BE2C (cell line): Measurements from ENCODE around the gene LAIR1.

Experiments used
- DNase-seq: peaks from one replicate; pipeline ENCODE4 v3.0.0-alpha.2; 2020
- H3K27me3 ChIP-seq: fragments of 250-450 bp; sonication (Bioruptor Pico); 2 replicates; pipeline ENCODE4 v1.5.1; 2020; ENCODE audit warnings: mild to moderate bottlenecking
- H3K36me3 ChIP-seq: fragments of 250-450 bp; sonication (Bioruptor Pico); 2 replicates; pipeline ENCODE4 v1.5.1; 2020; ENCODE audit warnings: mild to moderate bottlenecking
- H3K4me1 ChIP-seq: fragments of 250-450 bp; sonication (Bioruptor Pico); 2 replicates; pipeline ENCODE4 v1.5.1; 2020
- H3K4me3 ChIP-seq: 2 replicates; pipeline ENCODE4 v1.5.1; 2011; ENCODE audit warnings: low read depth, low read length
- H3K9me3 ChIP-seq: fragments of 250-450 bp; sonication (Bioruptor Pico); 2 replicates; pipeline ENCODE4 v1.5.1; 2020
- CTCF ChIP-seq: IDR thresholded peaks from 2 replicates; pipeline ENCODE4 v1.5.1; 2012; ENCODE audit warnings: mild to moderate bottlenecking, low read depth, low read length

LAIR1 gene

DNA sequence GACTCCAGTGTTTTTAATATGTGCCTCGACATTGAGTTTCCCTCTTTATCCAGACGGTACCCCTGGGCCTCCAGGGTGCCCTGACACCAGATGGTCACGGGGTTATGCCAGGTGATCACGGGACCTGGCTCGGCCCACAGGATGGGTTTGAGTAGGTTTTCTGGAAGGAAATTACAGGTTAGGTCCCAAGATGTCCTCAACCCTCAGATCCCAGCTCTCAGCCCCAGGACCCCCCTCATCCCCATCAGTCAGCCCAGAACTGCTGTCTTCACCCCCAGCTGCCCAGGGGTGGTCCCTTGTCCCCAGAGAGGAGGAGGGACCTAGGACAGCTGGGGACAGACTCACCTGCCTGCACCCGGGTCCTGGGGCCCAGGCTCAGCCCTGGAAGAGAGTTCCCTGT lies 26.2 kb downstream of the LAIR1 start:
- TF ChIP-seq CTCF = no peak
- Histone ChIP-seq H3K36me3 (no peaks in the 10 kb centered on the region), H3K9me3 (no peaks in the 10 kb centered on the region), H3K27me3 (peaks cover 42% of the 10 kb centered on the region), H3K4me1 (no peaks in the 10 kb centered on the region), H3K4me3 (no peak overlapping the region)
- DNase-seq = no peak

DNA sequence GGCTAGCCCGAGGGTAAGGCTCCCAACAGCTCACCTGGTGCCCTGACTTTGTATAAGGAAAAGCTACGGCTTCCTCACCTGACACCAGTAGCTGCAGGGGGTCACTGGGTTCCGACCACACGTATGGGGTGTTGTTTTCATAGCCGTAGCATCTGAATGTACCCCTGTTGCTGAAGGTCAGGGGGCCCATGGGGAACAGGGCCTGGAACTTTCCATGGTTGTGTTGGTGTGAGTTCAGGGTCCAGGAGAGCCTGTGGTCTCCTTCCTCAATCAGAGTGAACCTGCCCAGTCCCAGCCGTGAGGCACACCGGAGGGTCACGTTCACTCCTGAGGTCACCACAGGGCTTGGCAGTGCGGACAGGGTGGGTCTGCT lies 26.9 kb downstream of the LAIR1 start:
- Histone ChIP-seq H3K4me1 (no peaks in the 10 kb centered on the region), H3K9me3 (no peaks in the 10 kb centered on the region), H3K4me3 (no peak overlapping the region), H3K36me3 (no peaks in the 10 kb centered on the region), H3K27me3 (peaks cover 42% of the 10 kb centered on the region)
- no peak for TF ChIP-seq CTCF
- no peak for DNase-seq

DNA sequence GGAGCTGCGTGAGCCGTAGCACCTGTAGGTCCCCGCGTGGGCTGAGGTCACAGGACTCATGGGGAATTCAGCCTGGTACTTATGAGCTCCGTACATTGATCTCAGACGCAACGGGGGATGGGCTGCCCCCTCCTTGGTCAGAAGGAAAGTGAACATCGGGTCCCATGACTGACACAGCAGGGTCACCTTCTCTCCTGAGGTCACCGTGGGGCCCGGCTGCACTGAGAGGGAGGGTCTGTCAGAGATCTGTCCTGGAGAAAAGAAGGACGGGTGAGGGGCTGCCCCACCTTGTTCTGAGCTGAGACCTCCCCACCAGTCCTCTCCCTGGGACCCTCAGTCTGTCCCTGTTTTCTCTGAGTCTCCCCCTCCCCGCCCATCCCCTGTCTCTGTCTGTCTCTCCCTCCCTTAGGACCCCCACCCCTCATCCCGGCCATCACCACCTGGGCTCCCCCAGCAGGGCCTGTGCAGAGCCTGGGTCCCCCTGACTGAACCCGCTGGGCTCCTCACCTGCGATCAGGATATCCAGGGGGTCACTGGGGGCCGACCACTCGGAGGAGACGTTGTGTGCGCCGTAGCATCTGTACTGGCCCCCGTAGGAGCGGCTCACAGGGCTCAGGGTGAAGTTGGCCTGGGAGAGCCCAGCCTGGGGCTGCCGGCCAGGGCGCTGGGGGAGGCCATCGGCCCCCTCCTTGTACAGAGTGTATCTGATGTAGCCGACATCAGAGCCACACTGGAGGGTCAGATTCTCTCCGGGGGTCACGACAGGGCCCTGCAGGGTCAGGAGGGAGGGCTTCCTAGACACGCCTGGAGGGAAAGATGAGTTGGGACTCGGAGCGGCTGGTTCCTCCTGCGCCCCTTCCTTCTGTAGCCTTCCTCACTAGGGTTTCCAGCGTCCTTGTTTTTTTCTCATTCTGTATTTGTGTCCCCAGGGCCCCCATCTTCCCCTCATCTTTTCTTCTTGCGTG lies 27.6 kb downstream of the LAIR1 start:
- TF ChIP-seq CTCF = no peak
- Histone ChIP-seq H3K27me3 (peaks cover 42% of the 10 kb centered on the region), H3K4me1 (no peaks in the 10 kb centered on the region), H3K4me3 (no peak overlapping the region), H3K9me3 (no peaks in the 10 kb centered on the region), H3K36me3 (no peaks in the 10 kb centered on the region)
- no peak for DNase-seq

- Histone ChIP-seq H3K9me3 (no peaks in the 10 kb centered on the region), H3K27me3 (peaks cover 38% of the 10 kb centered on the region), H3K4me3 (no peak overlapping the region)
Measured at GRCh38 chr19:54335979-54336892, 28.5 kb downstream of the LAIR1 start.

DNA sequence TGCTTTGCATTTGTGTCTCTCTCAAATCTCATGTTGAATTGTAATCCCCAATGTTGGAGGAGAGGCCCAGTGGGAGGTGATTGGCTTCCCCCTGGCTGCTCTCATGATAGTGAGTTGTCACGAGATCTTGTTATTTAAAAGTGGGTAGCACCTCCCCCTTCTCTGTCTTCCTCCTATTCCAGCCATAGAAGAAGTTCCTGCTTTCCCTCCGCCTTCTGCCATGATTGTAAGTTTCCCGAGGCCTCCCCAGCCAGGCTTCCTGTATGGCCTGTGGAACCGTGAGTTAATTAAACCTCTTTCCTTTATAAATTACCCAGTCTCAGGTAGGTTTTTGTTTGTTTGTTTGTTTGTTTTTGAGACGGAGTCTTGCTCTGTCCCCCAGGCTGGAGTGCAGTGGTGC lies 29.6 kb downstream of the LAIR1 start:
- Histone ChIP-seq H3K27me3 (peaks cover 38% of the 10 kb centered on the region), H3K9me3 (no peaks in the 10 kb centered on the region), H3K4me1 (no peaks in the 10 kb centered on the region), H3K36me3 (no peaks in the 10 kb centered on the region), H3K4me3 (no peak overlapping the region)
- no peak for TF ChIP-seq CTCF
- DNase-seq = no peak

More at GRCh38 chr19:54335979-54336892, 28.5 kb downstream of the LAIR1 start:
- no peak for DNase-seq
- Histone ChIP-seq H3K36me3 (no peaks in the 10 kb centered on the region), H3K4me1 (no peaks in the 10 kb centered on the region)
- TF ChIP-seq CTCF = no peak
